Transverse colon (tissue), 4 donors: Measurements from ENCODE around the gene GMEB2. TPM values are rescaled to one million over a fixed set of nuclear protein-coding genes. Genes with fewer than 3 reads are reported as not detected.
"Not testable (repeated sequence)": the region's sequence is repeated elsewhere in the genome, so short reads cannot be mapped to it uniquely, and the experiment has no call there.

Experiments
- DNase-seq: peaks from one replicate; pipeline ENCODE4 v3.0.0-alpha.2; 2019
- H3K27ac ChIP-seq, 4 donors: fragments of 200-600 bp; sonication (generic); 2 replicates each; pipeline ENCODE4 v1.5.1; 2016 to 2018; ENCODE audit warnings: inconsistent platforms in 4 of 4
- H3K27me3 ChIP-seq: fragments of 200-600 bp; sonication (generic); 2 replicates; pipeline ENCODE4 v1.5.1; 2017; ENCODE audit warnings: inconsistent platforms
- H3K36me3 ChIP-seq, 4 donors: fragments of 200-600 bp; sonication (generic); 2 replicates each; pipeline ENCODE4 v1.5.1; 2017 to 2019; ENCODE audit warnings: inconsistent platforms in 4 of 4
- H3K4me1 ChIP-seq, 4 donors: fragments of 200-600 bp; sonication (generic); 2 replicates each; pipeline ENCODE4 v1.5.1; 2017 to 2020; ENCODE audit warnings: inconsistent platforms in 4 of 4
- H3K4me3 ChIP-seq, 4 donors: fragments of 200-600 bp; sonication (generic); 1 replicate in 1 of 4; 2 replicates in 3 of 4; pipeline versions ENCODE4 v1.5.1 to v1.6.1; 2017 to 2019; ENCODE audit warnings: inconsistent platforms in 4 of 4
- H3K9me3 ChIP-seq, 2 donors: fragments of 200-600 bp; sonication (generic); 2 replicates each; pipeline ENCODE4 v1.5.1; 2017 to 2019; ENCODE audit warnings: inconsistent platforms in 2 of 2
- CTCF ChIP-seq, 5 experiments: fragments of 200-600 bp in 3 of 5; fragments of 450-650 bp in 2 of 5; sonication (generic) in 3 of 5; IDR thresholded peaks; 1 replicate in 2 of 5; 2 replicates in 3 of 5; pipeline ENCODE4 v1.5.1; 2016 to 2017; ENCODE audit warnings: antibody characterized with exemption in 5 of 5, inconsistent platforms in 3 of 5, mild to moderate bottlenecking in 2 of 5, moderate library complexity in 1 of 5
- EP300 ChIP-seq: sonication (generic); formaldehyde crosslinking; IDR thresholded peaks from one replicate; pipeline ENCODE4 v1.6.1; 2017; ENCODE audit warnings: antibody characterized with exemption, low read depth
- POLR2A ChIP-seq: fragments of 450-650 bp; IDR thresholded peaks from one replicate; pipeline ENCODE4 v1.6.1; 2016; ENCODE audit warnings: antibody characterized with exemption, mild to moderate bottlenecking, moderate library complexity
- POLR2AphosphoS5 ChIP-seq, 3 donors: sonication (generic); formaldehyde crosslinking; IDR thresholded peaks; one replicate each; pipeline ENCODE4 v1.6.1; 2016; ENCODE audit warnings: antibody characterized with exemption in 3 of 3
- WGBS, 2 donors: methylation state at CpG; one replicate each; pipeline ENCODE4 v1.1.5; 2018; ENCODE audit warnings: low coverage in 1 of 2; 5-methylcytosine and 5-hydroxymethylcytosine counted together
- in situ Hi-C, 4 donors: fragments of 200-750 bp; cut with MboI; loops; one replicate each; pipeline versions ENCODE4 v1.15.0 to v1.15.1; 2017; ENCODE audit warnings: low sequenced_read_pairs in 3 of 4, low pct_ligation_motif_present in 1 of 4, low pct_unique_long_range_greater_than_20kb in 1 of 4
- intact Hi-C: fragments of 100-400 bp; cut with DNase I; formaldehyde crosslinking; loops from one replicate; pipeline ENCODE4 v1.15.1; 2023; ENCODE audit warnings: low total_unique reads
- total RNA-seq, 4 donors: library from RNA; depleted of rRNA; stranded (reverse); fragments of >200 nt; gene quantifications; one replicate each; pipeline ENCODE4 v1.1.0, GENCODE V29; 2016

GMEB2 gene
- total RNA-seq, 4 donors from 2014 or later, result 9.0 to 20.3 (median 13.5) TPM

- H3K9me3 ChIP-seq, result no peaks in the 10 kb centered on the region
- no peaks in the 10 kb centered on the region for H3K4me1 ChIP-seq
- no peak for DNase-seq
- H3K27ac ChIP-seq, result no peak overlapping the region
- H3K4me3 ChIP-seq, result no peak overlapping the region
- intact Hi-C loops (no loop called here), in situ Hi-C loops (no loop called here)
- TF ChIP-seq POLR2AphosphoS5 (IDR thresholded peaks at IDR 0.05) (no peak), CTCF (IDR thresholded peaks at IDR 0.05) (no peak), POLR2A (no peak), EP300 (no peak)
- no peaks in the 10 kb centered on the region for H3K27me3 ChIP-seq
- H3K36me3 ChIP-seq, result peaks cover 0 to 36% (median 12%) of the 10 kb centered on the region in 4 donors
- 94% methylated on average over 3 of the region's 3 CpGs; no CpG with 5 or more reads in 1 of the 2 donors for WGBS, 2 donors
Observed at GRCh38 chr20:63602321-63602720, 24.6 kb downstream of the GMEB2 start.

- DNase-seq, H3K9me3 ChIP-seq, in situ Hi-C loops, intact Hi-C loops, H3K27ac ChIP-seq, H3K4me1 ChIP-seq, H3K27me3 ChIP-seq, H3K4me3 ChIP-seq: not testable (repeated sequence)
- H3K36me3 ChIP-seq, result peaks cover 0 to 36% (median 12%) of the 10 kb centered on the region in 4 donors
- WGBS, 2 donors, result 61 to 75% methylated on average over 1 to 7 of the region's 8 CpGs
Observed at GRCh38 chr20:63601679-63602078, 25.2 kb downstream of the GMEB2 start.

- WGBS, 2 donors, result 91 to 93% methylated on average over 23 to 27 of the region's 27 CpGs
- Histone ChIP-seq H3K4me1 (no peaks in the 10 kb centered on the region), H3K4me3 (no peak overlapping the region), H3K27me3 (no peaks in the 10 kb centered on the region), H3K27ac (no peak overlapping the region), H3K36me3 (peaks cover 0 to 36% (median 12%) of the 10 kb centered on the region in 4 donors), H3K9me3 (no peaks in the 10 kb centered on the region)
- TF ChIP-seq POLR2AphosphoS5 (IDR thresholded peaks at IDR 0.05), result no peak
- TF ChIP-seq CTCF (IDR thresholded peaks at IDR 0.05), result no peak
- TF ChIP-seq EP300, result no peak
- TF ChIP-seq POLR2A, result no peak
- in situ Hi-C loops, result no loop called here
- intact Hi-C loops, result no loop called here
- DNase-seq, result no peak
Observed at GRCh38 chr20:63599396-63600050, 27.4 kb downstream of the GMEB2 start.

- Histone ChIP-seq H3K4me1 (no peaks in the 10 kb centered on the region), H3K27ac (no peak overlapping the region), H3K36me3 (peaks cover 0 to 36% (median 12%) of the 10 kb centered on the region in 4 donors), H3K4me3 (no peak overlapping the region), H3K27me3 (no peaks in the 10 kb centered on the region), H3K9me3 (no peaks in the 10 kb centered on the region)
- 88 to 91% methylated on average over 9 to 33 of the region's 33 CpGs for WGBS, 2 donors
- intact Hi-C loops (no loop called here), in situ Hi-C loops (no loop called here)
- DNase-seq, result no peak
- TF ChIP-seq EP300, result no peak
- no peak for TF ChIP-seq CTCF (IDR thresholded peaks at IDR 0.05)
- TF ChIP-seq POLR2AphosphoS5 (IDR thresholded peaks at IDR 0.05), result no peak
- no peak for TF ChIP-seq POLR2A
Observed at GRCh38 chr20:63598479-63599395, 28.2 kb downstream of the GMEB2 start.
